ENCODE measurements around the gene GSTM1. TPM values are rescaled to one million over a fixed set of nuclear protein-coding genes. Genes with fewer than 3 reads are reported as not detected.
"Not testable (repeated sequence)": the region's sequence is repeated elsewhere in the genome, so short reads cannot be mapped to it uniquely, and the experiment has no call there.

GSTM1 gene
- total and polyA plus RNA-seq, 11 donors: 0.10 to 60.0 (median 26.8) TPM; not detected in 4

DNA sequence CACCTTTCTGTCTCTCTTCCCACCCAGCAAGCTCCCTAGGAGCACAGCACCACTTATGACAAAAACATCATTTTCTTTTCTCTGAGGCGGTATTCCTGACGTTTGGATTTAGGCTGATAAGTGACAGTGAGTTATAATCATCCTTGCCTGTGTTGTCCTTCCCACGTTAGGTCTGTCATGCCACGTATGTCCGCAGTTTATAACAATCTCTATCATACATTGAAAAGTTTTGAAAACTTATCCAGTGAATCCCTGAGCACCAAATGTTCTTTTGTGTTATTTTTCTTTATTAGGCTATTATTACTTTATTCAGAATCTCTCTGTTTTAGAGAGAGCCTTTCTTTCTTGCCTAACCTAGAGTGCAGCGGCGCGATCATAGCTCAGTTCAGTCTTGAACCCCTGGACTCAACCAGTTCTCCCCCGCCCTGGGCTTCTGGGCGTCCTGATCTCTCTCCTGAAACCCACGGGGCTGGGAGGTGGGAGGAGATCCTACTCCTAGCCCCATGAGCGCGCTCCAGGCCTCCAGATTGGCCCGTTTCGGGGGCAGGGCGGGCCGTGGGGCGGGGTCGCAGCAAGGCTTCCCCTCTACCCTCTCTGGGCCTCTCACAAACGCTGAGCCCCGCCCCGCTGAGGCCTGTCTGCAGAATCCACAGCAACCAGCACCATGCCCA lies 20.0 kb upstream of the GSTM1 start, which contains the start of gene GSTM2:
Gene GSTM2 (plus strand): TSS at position 606 of the 671 bp plus-strand sequence. CDS start 59 bp downstream, at position 665.
- Histone ChIP-seq H3K4me3 (peak within 1 kb of the TSS; percentile 31 to 73 (median 62)), H3K27ac (peak within 1 kb of the TSS in 9 of 12 donors; percentile 13 to 68 (median 54)), H3K36me3 (peaks cover 0 to 20% (median 7%) of the 10 kb centered on the region in 9 donors), H3K27me3 (no peaks in the 10 kb centered on the region), H3K4me1 (peaks cover 0 to 15% (median 7%) of the 10 kb centered on the region in 12 donors), H3K9me3 (no peaks in the 10 kb centered on the region)
- DNase-seq: peak; percentile 94 to 97 (median 96)
- TF ChIP-seq CTCF (IDR thresholded peaks at IDR 0.05) (no peak), POLR2A (IDR thresholded peaks at IDR 0.05) (peak in 1 of 2 donors; percentile 60)
- peak; percentile 99 to 100 (median 100) for ATAC-seq
- intact Hi-C loops (cut with DNase I): loop anchor here in 1 of 10 donors (5.0 kb wide), 1 partner anchor 85 kb away; no protein-coding TSS in a partner anchor
- WGBS, 4 donors: 11 to 15% (median 13%) methylated on average over 15 to 22 of the region's 22 CpGs

GRCh38 chr1:109668123-109668775 lies 19.4 kb upstream of the GSTM1 start:
- peaks cover 0 to 12% (median 7%) of the 10 kb centered on the region in 12 donors for H3K4me1 ChIP-seq
- TF ChIP-seq POLR2A (IDR thresholded peaks at IDR 0.05) (no peak), CTCF (IDR thresholded peaks at IDR 0.05) (no peak)

DNA sequence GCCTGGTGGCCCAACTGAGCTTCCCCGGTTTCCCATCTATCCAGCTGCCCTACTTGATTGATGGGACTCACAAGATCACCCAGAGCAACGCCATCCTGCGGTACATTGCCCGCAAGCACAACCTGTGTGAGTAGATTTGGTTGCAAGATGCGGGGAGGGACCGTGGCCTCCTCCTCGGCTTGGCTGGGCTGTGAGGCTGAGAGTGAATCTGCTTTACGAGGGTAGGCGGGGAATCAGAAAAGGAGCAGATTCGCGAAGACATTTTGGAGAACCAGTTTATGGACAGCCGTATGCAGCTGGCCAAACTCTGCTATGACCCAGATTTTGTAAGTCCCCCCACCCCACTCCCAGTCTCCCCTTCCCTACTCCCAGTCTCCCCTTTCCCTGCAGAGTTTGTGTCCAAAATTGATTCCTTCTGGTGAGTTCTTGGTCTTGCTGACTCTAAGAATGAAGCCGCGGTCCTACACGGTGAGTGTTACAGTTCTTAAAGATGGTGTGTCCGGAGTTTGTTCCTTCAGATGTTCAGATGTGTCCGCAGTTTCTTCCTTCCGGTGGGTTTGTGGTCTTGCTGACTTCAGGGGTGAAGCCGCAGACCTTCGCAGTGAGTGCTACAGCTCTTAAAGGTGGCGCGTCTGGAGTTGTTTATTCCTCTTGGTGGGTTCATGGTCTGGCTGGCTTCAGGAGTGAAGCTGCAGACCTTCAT lies 18.2 kb upstream of the GSTM1 start:
- Histone ChIP-seq H3K36me3 (peaks cover 0 to 26% (median 7%) of the 10 kb centered on the region in 9 donors), H3K9me3 (no peaks in the 10 kb centered on the region), H3K27ac (peak overlapping the region in 1 of 12 donors; percentile 18), H3K4me1 (peaks cover 0 to 12% (median 6%) of the 10 kb centered on the region in 12 donors), H3K27me3 (no peaks in the 10 kb centered on the region), H3K4me3 (no peak overlapping the region)
- intact Hi-C loops (cut with DNase I): loop anchor here in 1 of 10 donors (5.0 kb wide), 1 partner anchor 83 kb away; no protein-coding TSS in a partner anchor
- DNase-seq (no peak), ATAC-seq (no peak)
- WGBS, 4 donors: 93 to 95% (median 95%) methylated on average over 20 to 22 of the region's 22 CpGs
- TF ChIP-seq POLR2A (IDR thresholded peaks at IDR 0.05) (no peak), CTCF (IDR thresholded peaks at IDR 0.05) (no peak)

More at GRCh38 chr1:109668123-109668775, 19.4 kb upstream of the GSTM1 start:
- no peaks in the 10 kb centered on the region for H3K9me3 ChIP-seq
- peaks cover 0 to 22% (median 7%) of the 10 kb centered on the region in 9 donors for H3K36me3 ChIP-seq
- peak in 3 of 4 donors; percentile 9 to 36 (median 21) for ATAC-seq
- WGBS, 4 donors: 4 to 10% (median 7%) methylated on average over 7 to 26 of the region's 26 CpGs
- peak overlapping the region in 9 of 12 donors; percentile 13 to 68 (median 54) for H3K27ac ChIP-seq
- DNase-seq: no peak
- H3K27me3 ChIP-seq: no peaks in the 10 kb centered on the region
- intact Hi-C loops (cut with DNase I): loop anchor here in 1 of 10 donors (5.0 kb wide), 1 partner anchor 84 kb away; no protein-coding TSS in a partner anchor
- H3K4me3 ChIP-seq: peak overlapping the region; percentile 31 to 73 (median 62)

GRCh38 chr1:109669949-109670302 lies 17.7 kb upstream of the GSTM1 start:
- H3K27me3 ChIP-seq, H3K4me3 ChIP-seq, ATAC-seq, H3K27ac ChIP-seq, H3K9me3 ChIP-seq, DNase-seq: not testable (repeated sequence)
- H3K4me1 ChIP-seq: peaks cover 0 to 12% (median 6%) of the 10 kb centered on the region in 12 donors
- 92 to 96% (median 94%) methylated on average over 4 to 5 of the region's 5 CpGs for WGBS, 4 donors
- peaks cover 0 to 24% (median 7%) of the 10 kb centered on the region in 9 donors for H3K36me3 ChIP-seq
- intact Hi-C loops (cut with DNase I): loop anchor here in 2 of 10 donors (5.0 to 10.0 kb wide), 2 partner anchors 55 to 82 kb away; no protein-coding TSS in a partner anchor
